PC-3 (cell line): ENCODE results near the gene PTGIS. TPM values are rescaled to one million over a fixed set of nuclear protein-coding genes. Genes with fewer than 3 reads are reported as not detected.
"Not testable (repeated sequence)": the region's sequence is repeated elsewhere in the genome, so short reads cannot be mapped to it uniquely, and the experiment has no call there.

Experiments
- ATAC-seq: fragments of 200-7000 bp; cut with Tn5 transposase; 2 replicates; pipeline ENCODE4 v1.9.1; 2020; ENCODE audit warnings: mild to moderate bottlenecking, moderate library complexity
- BruUV-seq: library from RNA; stranded (reverse); fragments of 400-500 nt; replicated peaks from 2 replicates; lab custom pipeline; 2021; lab: Mats Ljungman, UMichigan
- CTCF ChIA-PET: fragments of 300-600 bp; sonication (Branson Sonifier 250); formaldehyde crosslinking; loops from one replicate; lab custom pipeline; 2022; ENCODE audit warnings: antibody characterized with exemption; lab: Charles Lee
- POLR2A ChIA-PET: fragments of 300-600 bp; sonication (Branson Sonifier 250); formaldehyde crosslinking; loops from one replicate; lab custom pipeline; 2022; ENCODE audit warnings: antibody characterized with exemption; ENCODE audit not compliant: unreplicated experiment; lab: Charles Lee
- DNase-seq: peaks from one replicate; pipeline ENCODE4 v3.0.0-alpha.2; 2015
- H2AFZ ChIP-seq: fragments of 300-600 bp; sonication (generic); 2 replicates; pipeline ENCODE4 v1.6.0; 2016; ENCODE audit warnings: antibody characterized with exemption, low read length
- H3F3A ChIP-seq: fragments of 300-600 bp; sonication (generic); one replicate; pipeline ENCODE4 v1.6.0; 2017; ENCODE audit warnings: antibody characterized with exemption, low read length, control low read depth, mild to moderate bottlenecking; ENCODE audit not compliant: unreplicated experiment
- H3K27ac ChIP-seq: fragments of 300-600 bp; sonication (generic); 2 replicates; pipeline ENCODE4 v1.5.1; 2016; ENCODE audit warnings: mild to moderate bottlenecking, low read length
- H3K27me3 ChIP-seq: fragments of 300-600 bp; sonication (generic); 2 replicates; pipeline ENCODE4 v1.6.1; 2016; ENCODE audit warnings: low read length, mixed read lengths
- H3K36me3 ChIP-seq: fragments of 300-600 bp; sonication (generic); 2 replicates; pipeline ENCODE4 v1.6.1; 2016; ENCODE audit warnings: low read depth, mixed run types, low read length, mixed read lengths
- H3K4me1 ChIP-seq: fragments of 300-600 bp; sonication (generic); 2 replicates; pipeline ENCODE4 v1.5.1; 2016; ENCODE audit warnings: low read length; ENCODE audit not compliant: insufficient read depth
- H3K4me2 ChIP-seq: fragments of 300-600 bp; sonication (generic); 2 replicates; pipeline ENCODE4 v1.6.0; 2016; ENCODE audit warnings: low read length
- H3K4me3 ChIP-seq: fragments of 300-600 bp; sonication (generic); 2 replicates; pipeline ENCODE4 v1.5.1; 2016; ENCODE audit warnings: mild to moderate bottlenecking, low read length, mixed read lengths
- H3K79me2 ChIP-seq: fragments of 300-600 bp; sonication (generic); 2 replicates; pipeline ENCODE4 v1.6.1; 2017; ENCODE audit warnings: low read length, mixed read lengths
- H3K9ac ChIP-seq: fragments of 300-600 bp; sonication (generic); 2 replicates; pipeline ENCODE4 v1.6.0; 2016; ENCODE audit warnings: mild to moderate bottlenecking, low read length
- H3K9me2 ChIP-seq: fragments of 300-600 bp; sonication (generic); replicated peaks from 2 replicates; pipeline ENCODE4 v1.6.1; 2016; ENCODE audit warnings: mixed run types, low read length, mixed read lengths
- H3K9me3 ChIP-seq: fragments of 300-600 bp; sonication (generic); 2 replicates; pipeline ENCODE4 v1.6.1; 2016; ENCODE audit warnings: low read length, mixed read lengths
- H4K20me1 ChIP-seq: fragments of 300-600 bp; sonication (generic); 2 replicates; pipeline ENCODE4 v1.6.1; 2016; ENCODE audit warnings: low read length, mixed read lengths
- EZH2 ChIP-seq: fragments of 300-600 bp; sonication (generic); IDR thresholded peaks from one replicate; pipeline ENCODE4 v1.6.1; 2017; ENCODE audit warnings: antibody characterized with exemption, mild to moderate bottlenecking, low read length; ENCODE audit not compliant: unreplicated experiment
- EZH2phosphoT487 ChIP-seq: fragments of 300-600 bp; sonication (generic); IDR thresholded peaks from 2 replicates; pipeline ENCODE4 v1.6.1; 2018; ENCODE audit warnings: mild to moderate bottlenecking, antibody characterized with exemption, low read length, borderline replicate concordance
- intact Hi-C: fragments of 100-400 bp; cut with micrococcal nuclease; formaldehyde crosslinking; loops from 2 replicates; pipeline ENCODE4 v1.9.0; 2023
- total RNA-seq: library from RNA; depleted of rRNA; stranded (reverse); fragments of >200 nt; gene quantifications from 2 replicates; pipeline ENCODE4 v1.2.3, GENCODE V29; 2014
- TF ChIP-seq, protein P1 (sequence below): fragments of 300-600 bp; sonication (generic); conservative IDR thresholded peaks from 2 replicates; pipeline ENCODE4 v1.5.1; 2017; ENCODE audit warnings: antibody characterized with exemption, low read depth, mild to moderate bottlenecking, low read length

The PTGIS gene
- total RNA-seq, 1 experiment from 2014 or later: 0.18 TPM

- no peak for DNase-seq
- no TSS peak for BruUV-seq
- Histone ChIP-seq H3K9ac (no peak overlapping the region), H2AFZ (no peak overlapping the region), H4K20me1 (no peaks in the 10 kb centered on the region), H3K4me2 (no peak overlapping the region), H3F3A (no peaks in the 10 kb centered on the region), H3K9me3 (no peaks in the 10 kb centered on the region), H3K4me3 (no peak overlapping the region), H3K36me3 (no peaks in the 10 kb centered on the region), H3K27me3 (peaks cover 19% of the 10 kb centered on the region), H3K79me2 (no peaks in the 10 kb centered on the region), H3K27ac (no peak overlapping the region), H3K9me2 (no peaks in the 10 kb centered on the region), H3K4me1 (peaks cover 8% of the 10 kb centered on the region)
- intact Hi-C loops: no loop called here
- no peak for ATAC-seq
- no peak for TF ChIP-seq EZH2
- TF ChIP-seq, protein P1, sequence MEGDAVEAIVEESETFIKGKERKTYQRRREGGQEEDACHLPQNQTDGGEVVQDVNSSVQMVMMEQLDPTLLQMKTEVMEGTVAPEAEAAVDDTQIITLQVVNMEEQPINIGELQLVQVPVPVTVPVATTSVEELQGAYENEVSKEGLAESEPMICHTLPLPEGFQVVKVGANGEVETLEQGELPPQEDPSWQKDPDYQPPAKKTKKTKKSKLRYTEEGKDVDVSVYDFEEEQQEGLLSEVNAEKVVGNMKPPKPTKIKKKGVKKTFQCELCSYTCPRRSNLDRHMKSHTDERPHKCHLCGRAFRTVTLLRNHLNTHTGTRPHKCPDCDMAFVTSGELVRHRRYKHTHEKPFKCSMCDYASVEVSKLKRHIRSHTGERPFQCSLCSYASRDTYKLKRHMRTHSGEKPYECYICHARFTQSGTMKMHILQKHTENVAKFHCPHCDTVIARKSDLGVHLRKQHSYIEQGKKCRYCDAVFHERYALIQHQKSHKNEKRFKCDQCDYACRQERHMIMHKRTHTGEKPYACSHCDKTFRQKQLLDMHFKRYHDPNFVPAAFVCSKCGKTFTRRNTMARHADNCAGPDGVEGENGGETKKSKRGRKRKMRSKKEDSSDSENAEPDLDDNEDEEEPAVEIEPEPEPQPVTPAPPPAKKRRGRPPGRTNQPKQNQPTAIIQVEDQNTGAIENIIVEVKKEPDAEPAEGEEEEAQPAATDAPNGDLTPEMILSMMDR: no peak
- no peak for TF ChIP-seq EZH2phosphoT487
- ChIA-PET POLR2A (no interaction called here), CTCF (interaction anchor here (0.7 to 1.5 kb wide), 2 partner anchors 25 to 280 kb away, joined by 3 to 4 read pairs; no protein-coding TSS in a partner anchor)
These were observed 1.3 kb downstream of the PTGIS start for GRCh38 chr20:49566401-49567364.

DNA sequence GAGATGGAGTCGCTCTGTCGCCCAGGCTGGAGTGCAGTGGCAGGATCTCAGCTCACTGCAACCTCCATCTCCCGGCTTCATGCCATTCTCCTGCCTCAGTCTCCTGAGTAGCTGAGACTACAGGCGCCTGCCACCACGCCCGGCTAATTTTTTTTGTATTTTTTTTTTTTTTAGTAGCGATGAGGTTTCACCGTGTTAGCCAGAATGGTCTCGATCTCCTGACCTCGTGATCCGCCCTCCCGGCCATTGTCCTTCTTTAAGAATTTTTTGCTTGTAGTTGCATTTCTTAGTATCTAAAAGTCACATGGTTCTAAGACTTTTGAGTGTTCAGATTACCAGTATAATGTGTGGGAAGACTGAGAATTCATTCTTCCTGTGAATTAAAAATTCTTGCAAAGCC is 2.9 kb downstream of the PTGIS start:
- POLR2A ChIA-PET, H4K20me1 ChIP-seq, BruUV-seq, H3K9me3 ChIP-seq, H2AFZ ChIP-seq, H3K4me3 ChIP-seq, DNase-seq, intact Hi-C loops, H3F3A ChIP-seq, H3K79me2 ChIP-seq, ATAC-seq, H3K9ac ChIP-seq, H3K4me2 ChIP-seq, H3K27ac ChIP-seq, H3K36me3 ChIP-seq, H3K9me2 ChIP-seq: not testable (repeated sequence)
- Histone ChIP-seq H3K27me3 (peaks cover 13% of the 10 kb centered on the region), H3K4me1 (peaks cover 11% of the 10 kb centered on the region)
- CTCF ChIA-PET: interaction anchor here (0.5 kb wide), 1 partner anchor 223 kb away, joined by 4 read pairs; no protein-coding TSS in a partner anchor

DNA sequence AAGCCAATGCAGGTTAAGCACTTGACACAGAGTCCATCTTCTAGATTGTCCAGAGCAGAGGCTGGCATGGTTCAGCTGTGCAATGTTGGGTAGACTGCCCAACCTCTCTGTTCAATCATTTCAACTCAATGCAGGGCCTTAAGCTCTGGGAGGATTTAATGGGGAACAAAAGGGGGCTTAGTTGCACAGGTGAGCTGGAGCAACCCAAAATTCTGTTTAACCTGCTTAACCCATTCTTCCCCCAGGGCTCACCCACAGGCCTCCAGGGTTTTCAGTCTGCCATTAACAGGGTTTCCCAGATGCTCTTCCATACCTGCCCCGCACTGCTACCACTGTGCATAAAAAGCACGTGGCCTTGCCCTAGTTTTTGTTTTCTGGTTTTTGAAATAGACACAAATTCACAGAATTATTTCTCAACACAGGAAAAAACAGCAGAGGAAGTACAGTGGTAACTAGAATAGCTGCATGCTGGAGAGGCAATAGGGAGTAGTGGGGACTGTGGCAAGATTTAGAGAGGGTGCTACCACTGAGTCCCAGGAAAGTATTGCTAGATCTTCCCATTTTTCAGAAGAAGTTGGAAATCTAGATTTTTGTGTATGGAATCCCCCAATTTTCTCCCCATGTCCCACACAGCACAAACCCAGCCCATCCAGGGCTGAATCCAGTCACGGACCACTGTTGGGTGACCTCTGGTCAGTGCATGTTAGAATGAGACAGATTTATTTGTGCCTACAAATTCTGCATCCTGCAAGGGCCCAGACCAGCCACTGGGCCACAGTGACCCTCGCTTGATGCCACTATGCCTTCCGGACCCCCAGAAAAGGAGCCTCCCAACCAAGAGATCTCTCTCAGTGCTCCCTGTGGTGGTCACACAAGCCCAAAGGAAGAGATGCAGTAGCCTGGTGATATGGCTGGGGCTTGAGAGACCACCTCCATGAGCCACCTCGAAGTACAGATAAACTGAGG is 4.6 kb downstream of the PTGIS start:
- intact Hi-C loops: no loop called here
- no peaks in the 10 kb centered on the region for H3K36me3 ChIP-seq

More for the DNA sequence above, 4.6 kb downstream of the PTGIS start:
- ChIA-PET POLR2A (no interaction called here), CTCF (no interaction called here)
- TF ChIP-seq EZH2: no peak
- TF ChIP-seq, protein P1: no peak
- no peak for TF ChIP-seq EZH2phosphoT487
- peaks cover 11% of the 10 kb centered on the region for H3K4me1 ChIP-seq
- no peak overlapping the region for H3K27ac ChIP-seq
- no peaks in the 10 kb centered on the region for H4K20me1 ChIP-seq
- DNase-seq (no peak), ATAC-seq (no peak)
- H3K79me2 ChIP-seq: no peaks in the 10 kb centered on the region
- H3K4me3 ChIP-seq: no peak overlapping the region
- no peaks in the 10 kb centered on the region for H3K9me2 ChIP-seq
- peaks cover 7% of the 10 kb centered on the region; the same call in 1 of the 2 replicates for H3K27me3 ChIP-seq
- H3K9me3 ChIP-seq: no peaks in the 10 kb centered on the region
- no peak overlapping the region for H2AFZ ChIP-seq
- H3K9ac ChIP-seq: no peak overlapping the region
- H3F3A ChIP-seq: no peaks in the 10 kb centered on the region
- no peak overlapping the region for H3K4me2 ChIP-seq
- no TSS peak for BruUV-seq
